ENCODE measurements around the gene FBXW12. TPM values are rescaled to one million over a fixed set of nuclear protein-coding genes. Genes with fewer than 3 reads are reported as not detected.

The FBXW12 gene
- total RNA-seq, 1 donor from 2014 or later = 0.52 TPM

DNA sequence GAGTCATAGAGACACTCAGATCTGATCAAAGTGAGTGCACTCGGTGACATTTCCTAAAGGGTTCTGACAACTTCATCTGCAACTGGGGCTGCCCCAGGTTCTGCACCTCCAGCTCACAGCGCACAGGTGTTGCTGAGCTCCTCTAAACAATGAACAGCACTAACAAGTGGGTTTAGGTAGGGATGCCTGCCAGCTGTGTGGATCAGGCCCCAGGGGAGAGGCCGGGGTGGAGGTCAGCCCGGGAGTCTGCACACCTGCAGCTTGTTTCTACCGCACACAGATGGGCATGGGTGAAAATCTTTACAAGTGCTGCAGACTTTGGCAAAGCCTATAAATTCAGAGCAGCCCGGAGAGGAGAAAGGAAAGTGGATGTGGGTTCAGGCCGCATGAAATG is 355 bp downstream of the FBXW12 start:
- no peak overlapping the region for H3K4me3 ChIP-seq (ENCODE audit: low read length in 3 of 3)
- H3K9me3 ChIP-seq (ENCODE audit: control insufficient read depth in 3 of 3, low read length in 3 of 3) = no peaks in the 10 kb centered on the region
- no peak overlapping the region for H3K27ac ChIP-seq (ENCODE audit: low read depth, low read length)
- no peaks in the 10 kb centered on the region for H3K36me3 ChIP-seq (ENCODE audit: control insufficient read depth in 3 of 3, insufficient read depth in 3 of 3, low read length in 3 of 3)
- H3K4me1 ChIP-seq (ENCODE audit: control insufficient read depth in 3 of 3, insufficient read depth in 3 of 3, low read length in 3 of 3) = no peaks in the 10 kb centered on the region
- no peaks in the 10 kb centered on the region for H3K27me3 ChIP-seq (ENCODE audit: control insufficient read depth in 3 of 3, insufficient read depth in 3 of 3, low read length in 3 of 3)
- no peak overlapping the region for H3K9ac ChIP-seq (ENCODE audit: low read depth in 1 of 3, low read length in 3 of 3)

GRCh38 chr3:48372862-48373435 is 930 bp downstream of the FBXW12 start:
- H3K36me3 ChIP-seq (ENCODE audit: control insufficient read depth in 3 of 3, insufficient read depth in 3 of 3, low read length in 3 of 3) = no peaks in the 10 kb centered on the region
- H3K4me1 ChIP-seq (ENCODE audit: control insufficient read depth in 3 of 3, insufficient read depth in 3 of 3, low read length in 3 of 3) = no peaks in the 10 kb centered on the region
- H3K27ac ChIP-seq (ENCODE audit: low read depth, low read length) = no peak overlapping the region
- no peaks in the 10 kb centered on the region for H3K27me3 ChIP-seq (ENCODE audit: control insufficient read depth in 3 of 3, insufficient read depth in 3 of 3, low read length in 3 of 3)
- no peaks in the 10 kb centered on the region for H3K9me3 ChIP-seq (ENCODE audit: control insufficient read depth in 3 of 3, low read length in 3 of 3)
- no peak overlapping the region for H3K4me3 ChIP-seq (ENCODE audit: low read length in 3 of 3)
- no peak overlapping the region for H3K9ac ChIP-seq (ENCODE audit: low read depth in 1 of 3, low read length in 3 of 3)

- no peaks in the 10 kb centered on the region for H3K4me1 ChIP-seq (ENCODE audit: control insufficient read depth in 3 of 3, insufficient read depth in 3 of 3, low read length in 3 of 3)
- no peak overlapping the region for H3K27ac ChIP-seq (ENCODE audit: low read depth, low read length)
- H3K9me3 ChIP-seq (ENCODE audit: control insufficient read depth in 3 of 3, low read length in 3 of 3) = no peaks in the 10 kb centered on the region
- H3K27me3 ChIP-seq (ENCODE audit: control insufficient read depth in 3 of 3, insufficient read depth in 3 of 3, low read length in 3 of 3) = no peaks in the 10 kb centered on the region
- H3K9ac ChIP-seq (ENCODE audit: low read depth in 1 of 3, low read length in 3 of 3) = no peak overlapping the region
- H3K4me3 ChIP-seq (ENCODE audit: low read length in 3 of 3) = no peak overlapping the region
- H3K36me3 ChIP-seq (ENCODE audit: control insufficient read depth in 3 of 3, insufficient read depth in 3 of 3, low read length in 3 of 3) = no peaks in the 10 kb centered on the region
These were observed 15.6 kb downstream of the FBXW12 start for GRCh38 chr3:48387634-48388033.

DNA sequence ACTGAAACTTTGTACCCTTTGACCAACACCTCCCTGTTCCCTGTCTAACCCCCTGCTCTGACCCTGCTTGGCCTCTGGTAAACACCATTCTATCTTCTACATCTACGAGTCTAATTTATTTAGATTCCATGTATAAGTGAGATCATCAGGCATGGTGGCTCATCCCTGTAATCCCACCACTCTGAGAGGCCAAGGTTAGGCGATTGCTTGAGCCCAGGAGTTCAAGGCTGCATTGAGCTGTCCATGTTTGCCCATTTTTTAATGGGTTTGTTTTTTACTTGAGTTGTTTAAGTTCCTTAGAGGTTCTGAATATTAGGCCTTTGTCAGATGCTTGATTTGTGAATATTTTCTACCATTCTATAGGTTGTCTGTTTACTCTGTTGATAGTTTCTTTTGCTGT is 16.9 kb downstream of the FBXW12 start:
- Histone ChIP-seq H3K36me3 (ENCODE audit: control insufficient read depth in 3 of 3, insufficient read depth in 3 of 3, low read length in 3 of 3) (no peaks in the 10 kb centered on the region), H3K27ac (ENCODE audit: low read depth, low read length) (no peak overlapping the region), H3K9me3 (ENCODE audit: control insufficient read depth in 3 of 3, low read length in 3 of 3) (no peaks in the 10 kb centered on the region), H3K4me3 (ENCODE audit: low read length in 3 of 3) (no peak overlapping the region), H3K4me1 (ENCODE audit: control insufficient read depth in 3 of 3, insufficient read depth in 3 of 3, low read length in 3 of 3) (no peaks in the 10 kb centered on the region), H3K9ac (ENCODE audit: low read depth in 1 of 3, low read length in 3 of 3) (no peak overlapping the region), H3K27me3 (ENCODE audit: control insufficient read depth in 3 of 3, insufficient read depth in 3 of 3, low read length in 3 of 3) (no peaks in the 10 kb centered on the region)

DNA sequence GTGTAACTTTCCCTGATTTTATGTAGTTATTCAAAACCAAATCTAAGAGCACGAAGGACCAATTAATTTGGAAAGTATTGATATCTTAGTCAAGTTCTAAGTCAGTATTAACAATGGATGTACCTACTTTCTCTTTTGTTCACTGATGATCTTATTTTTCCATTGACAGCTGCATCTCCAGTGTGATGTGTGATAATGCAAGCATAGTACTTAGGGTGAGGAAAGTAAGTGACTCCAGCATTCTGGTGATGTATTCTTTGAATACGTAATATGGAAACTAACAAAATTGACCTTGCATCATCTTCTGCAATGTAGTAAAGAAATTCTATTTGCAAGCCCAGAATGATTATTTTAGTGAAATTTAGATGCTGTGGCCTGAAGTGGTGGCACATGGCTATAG is 22.4 kb downstream of the FBXW12 start:
- Histone ChIP-seq H3K4me1 (ENCODE audit: control insufficient read depth in 3 of 3, insufficient read depth in 3 of 3, low read length in 3 of 3) (no peaks in the 10 kb centered on the region), H3K4me3 (ENCODE audit: low read length in 3 of 3) (no peak overlapping the region), H3K9me3 (ENCODE audit: control insufficient read depth in 3 of 3, low read length in 3 of 3) (no peaks in the 10 kb centered on the region), H3K36me3 (ENCODE audit: control insufficient read depth in 3 of 3, insufficient read depth in 3 of 3, low read length in 3 of 3) (no peaks in the 10 kb centered on the region), H3K27ac (ENCODE audit: low read depth, low read length) (no peak overlapping the region), H3K9ac (ENCODE audit: low read depth in 1 of 3, low read length in 3 of 3) (no peak overlapping the region), H3K27me3 (ENCODE audit: control insufficient read depth in 3 of 3, insufficient read depth in 3 of 3, low read length in 3 of 3) (peaks cover 0 to 9% (median 0%) of the 10 kb centered on the region in 3 donors)

- Histone ChIP-seq H3K4me1 (ENCODE audit: control insufficient read depth in 3 of 3, insufficient read depth in 3 of 3, low read length in 3 of 3) (no peaks in the 10 kb centered on the region), H3K9ac (ENCODE audit: low read depth in 1 of 3, low read length in 3 of 3) (no peak overlapping the region), H3K9me3 (ENCODE audit: control insufficient read depth in 3 of 3, low read length in 3 of 3) (no peaks in the 10 kb centered on the region), H3K27ac (ENCODE audit: low read depth, low read length) (no peak overlapping the region), H3K36me3 (ENCODE audit: control insufficient read depth in 3 of 3, insufficient read depth in 3 of 3, low read length in 3 of 3) (no peaks in the 10 kb centered on the region), H3K27me3 (ENCODE audit: control insufficient read depth in 3 of 3, insufficient read depth in 3 of 3, low read length in 3 of 3) (peaks cover 0 to 12% (median 0%) of the 10 kb centered on the region in 3 donors), H3K4me3 (ENCODE audit: low read length in 3 of 3) (no peak overlapping the region)
These were observed 23.7 kb downstream of the FBXW12 start for GRCh38 chr3:48395714-48396113.

DNA sequence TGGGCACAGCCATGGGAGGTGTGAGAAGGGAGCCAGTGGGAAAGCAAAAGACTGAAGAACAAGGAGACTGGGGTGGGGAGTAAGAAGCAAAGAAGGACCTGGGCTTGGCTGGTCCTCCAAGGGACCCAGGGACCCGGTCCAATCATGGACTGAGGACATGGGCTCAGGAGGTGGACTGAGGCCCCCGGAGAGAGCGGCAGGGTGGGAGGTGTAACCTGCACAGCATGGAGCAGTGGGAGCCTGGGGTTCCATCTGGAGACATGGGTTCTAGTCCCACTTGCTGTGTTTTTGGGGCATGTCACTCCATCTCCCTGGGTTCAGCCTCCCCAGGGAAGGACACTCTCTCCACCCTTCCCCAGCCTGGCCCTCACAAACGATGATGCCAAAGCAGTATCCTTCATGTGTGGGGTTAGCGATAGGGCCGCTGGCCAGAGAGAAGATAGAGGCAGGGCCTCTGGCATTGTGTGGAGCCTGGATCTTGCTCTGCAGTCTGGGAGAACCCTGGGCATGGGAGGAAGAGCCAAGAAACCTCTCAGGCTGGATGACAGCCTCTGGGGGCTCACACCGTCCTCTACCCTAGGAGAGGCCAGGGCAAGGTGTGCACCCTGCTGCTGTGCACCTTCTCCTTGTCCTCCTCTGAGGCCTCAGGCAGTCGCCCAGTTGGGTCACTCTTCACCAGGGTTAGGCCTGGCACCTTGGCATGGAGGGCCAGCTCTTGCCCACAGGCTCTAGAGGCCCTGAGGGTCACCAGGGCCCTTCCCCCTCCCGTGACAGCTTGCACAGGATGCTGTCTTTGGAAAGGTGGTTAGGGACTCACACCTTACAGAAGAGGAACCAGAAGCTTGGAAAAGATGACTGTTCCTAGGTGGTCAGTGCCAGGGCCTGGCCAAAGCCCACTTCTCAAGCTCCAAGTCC is 26.0 kb downstream of the FBXW12 start:
- H3K36me3 ChIP-seq (ENCODE audit: control insufficient read depth in 3 of 3, insufficient read depth in 3 of 3, low read length in 3 of 3) = no peaks in the 10 kb centered on the region
- H3K9me3 ChIP-seq (ENCODE audit: control insufficient read depth in 3 of 3, low read length in 3 of 3) = no peaks in the 10 kb centered on the region
- peaks cover 0 to 6% (median 3%) of the 10 kb centered on the region in 3 donors for H3K4me1 ChIP-seq (ENCODE audit: control insufficient read depth in 3 of 3, insufficient read depth in 3 of 3, low read length in 3 of 3)
- no peak overlapping the region for H3K9ac ChIP-seq (ENCODE audit: low read depth in 1 of 3, low read length in 3 of 3)
- H3K27me3 ChIP-seq (ENCODE audit: control insufficient read depth in 3 of 3, insufficient read depth in 3 of 3, low read length in 3 of 3) = peaks cover 0 to 12% (median 0%) of the 10 kb centered on the region in 3 donors
- no peak overlapping the region for H3K4me3 ChIP-seq (ENCODE audit: low read length in 3 of 3)
- no peak overlapping the region for H3K27ac ChIP-seq (ENCODE audit: low read depth, low read length)

GRCh38 chr3:48398701-48399386 is 26.8 kb downstream of the FBXW12 start:
- Histone ChIP-seq H3K36me3 (ENCODE audit: control insufficient read depth in 3 of 3, insufficient read depth in 3 of 3, low read length in 3 of 3) (no peaks in the 10 kb centered on the region), H3K9ac (ENCODE audit: low read depth in 1 of 3, low read length in 3 of 3) (no peak overlapping the region), H3K27me3 (ENCODE audit: control insufficient read depth in 3 of 3, insufficient read depth in 3 of 3, low read length in 3 of 3) (peaks cover 0 to 12% (median 0%) of the 10 kb centered on the region in 3 donors), H3K9me3 (ENCODE audit: control insufficient read depth in 3 of 3, low read length in 3 of 3) (no peaks in the 10 kb centered on the region), H3K27ac (ENCODE audit: low read depth, low read length) (no peak overlapping the region), H3K4me3 (ENCODE audit: low read length in 3 of 3) (no peak overlapping the region), H3K4me1 (ENCODE audit: control insufficient read depth in 3 of 3, insufficient read depth in 3 of 3, low read length in 3 of 3) (peaks cover 0 to 6% (median 3%) of the 10 kb centered on the region in 3 donors)

- H3K4me3 ChIP-seq (ENCODE audit: low read length in 3 of 3) = no peak overlapping the region
- no peak overlapping the region for H3K9ac ChIP-seq (ENCODE audit: low read depth in 1 of 3, low read length in 3 of 3)
- H3K4me1 ChIP-seq (ENCODE audit: control insufficient read depth in 3 of 3, insufficient read depth in 3 of 3, low read length in 3 of 3) = peaks cover 0 to 6% (median 3%) of the 10 kb centered on the region in 3 donors
- H3K27me3 ChIP-seq (ENCODE audit: control insufficient read depth in 3 of 3, insufficient read depth in 3 of 3, low read length in 3 of 3) = peaks cover 0 to 12% (median 0%) of the 10 kb centered on the region in 3 donors
- no peak overlapping the region for H3K27ac ChIP-seq (ENCODE audit: low read depth, low read length)
- H3K36me3 ChIP-seq (ENCODE audit: control insufficient read depth in 3 of 3, insufficient read depth in 3 of 3, low read length in 3 of 3) = no peaks in the 10 kb centered on the region
- no peaks in the 10 kb centered on the region for H3K9me3 ChIP-seq (ENCODE audit: control insufficient read depth in 3 of 3, low read length in 3 of 3)
These were observed 27.6 kb downstream of the FBXW12 start for GRCh38 chr3:48399387-48400172.
